HEK293 (cell line): ENCODE data around the gene MCTP1.

Experiments
- CTCF ChIA-PET: fragments of 350-600 bp; formaldehyde crosslinking; extraction: SDS; loops from one replicate; lab custom pipeline; 2021; ENCODE audit warnings: antibody characterized with exemption; lab: Yijun Ruan, JAX
- POLR2A ChIA-PET: fragments of 300-600 bp; formaldehyde crosslinking; extraction: SDS; loops from one replicate; lab custom pipeline; 2020; ENCODE audit warnings: antibody characterized with exemption, inconsistent platforms; lab: Yijun Ruan, JAX
- H3K27ac ChIP-seq: fragments of 200-500 bp; sonication (Bioruptor generic); 2 replicates; pipeline ENCODE4 v1.5.1; 2014; ENCODE audit warnings: low read depth, low read length, control low read depth, inconsistent platforms; ENCODE audit errors: extremely low read depth
- H3K36me3 ChIP-seq, 2 experiments: fragments of 200-500 bp in 1 of 2; sonication (Bioruptor generic) in 1 of 2; 1 replicate in 1 of 2; 2 replicates in 1 of 2; pipeline ENCODE4 v1.5.1; 2014 to 2017; ENCODE audit warnings: inconsistent platforms in 2 of 2, low read length in 2 of 2; ENCODE audit not compliant: control insufficient read depth in 2 of 2, insufficient read depth in 1 of 2
- H3K4me1 ChIP-seq: fragments of 200-500 bp; sonication (Bioruptor generic); 2 replicates; pipeline ENCODE4 v1.5.1; 2014; ENCODE audit warnings: mild to moderate bottlenecking, low read length, inconsistent platforms; ENCODE audit not compliant: control insufficient read depth, insufficient read depth
- H3K4me3 ChIP-seq: 2 replicates; pipeline ENCODE4 v1.5.1; 2011; ENCODE audit warnings: low read depth, mild to moderate bottlenecking, control low read depth, low read length, moderate library complexity
- H3K9me3 ChIP-seq: fragments of 200-500 bp; sonication (Bioruptor generic); 2 replicates; pipeline ENCODE4 v1.5.1; 2014; ENCODE audit warnings: low read depth, low read length, inconsistent platforms; ENCODE audit not compliant: control insufficient read depth, insufficient read depth
- KLF9 ChIP-seq: fragments of 450-650 bp; formaldehyde crosslinking; IDR thresholded peaks from 2 replicates; pipeline ENCODE4 v1.5.1; 2016; ENCODE audit warnings: missing biosample characterization, missing genetic modification characterization, low read depth
- SALL2 ChIP-seq: fragments of 450-650 bp; formaldehyde crosslinking; IDR thresholded peaks from 2 replicates; pipeline ENCODE4 v1.5.0; 2017; ENCODE audit warnings: missing biosample characterization, mild to moderate bottlenecking, missing genetic modification characterization, borderline replicate concordance
- ZBTB21 ChIP-seq: fragments of 450-650 bp; formaldehyde crosslinking; IDR thresholded peaks from 2 replicates; pipeline ENCODE4 v1.5.1; 2017; ENCODE audit warnings: missing biosample characterization, missing genetic modification characterization
- ZBTB7A ChIP-seq: fragments of 450-650 bp; formaldehyde crosslinking; IDR thresholded peaks from 2 replicates; pipeline ENCODE4 v1.5.1; 2016; ENCODE audit warnings: low read depth, missing biosample characterization, missing genetic modification characterization
- ZFHX2 ChIP-seq: fragments of 450-650 bp; formaldehyde crosslinking; conservative IDR thresholded peaks from 2 replicates; pipeline ENCODE4 v1.5.1; 2016; ENCODE audit warnings: missing biosample characterization, missing genetic modification characterization
- ZFP37 ChIP-seq: fragments of 450-650 bp; formaldehyde crosslinking; IDR thresholded peaks from 2 replicates; pipeline ENCODE4 v1.5.1; 2016; ENCODE audit warnings: missing biosample characterization, missing genetic modification characterization
- ZIC2 ChIP-seq: fragments of 450-650 bp; formaldehyde crosslinking; IDR thresholded peaks from 2 replicates; pipeline ENCODE4 v1.5.1; 2016; ENCODE audit warnings: missing biosample characterization, missing genetic modification characterization
- ZNF214 ChIP-seq: fragments of 450-650 bp; formaldehyde crosslinking; IDR thresholded peaks from 2 replicates; pipeline ENCODE4 v1.5.1; 2017; ENCODE audit warnings: missing biosample characterization, mild to moderate bottlenecking, missing genetic modification characterization, borderline replicate concordance
- ZNF311 ChIP-seq: fragments of 450-650 bp; formaldehyde crosslinking; IDR thresholded peaks from 2 replicates; pipeline ENCODE4 v1.5.1; 2017; ENCODE audit warnings: missing biosample characterization, missing genetic modification characterization, borderline replicate concordance
- ZNF324 ChIP-seq: fragments of 450-650 bp; formaldehyde crosslinking; IDR thresholded peaks from 2 replicates; pipeline ENCODE4 v1.5.1; 2016; ENCODE audit warnings: missing biosample characterization, missing genetic modification characterization
- ZNF335 ChIP-seq: fragments of 450-650 bp; formaldehyde crosslinking; conservative IDR thresholded peaks from 2 replicates; pipeline ENCODE4 v1.5.1; 2016; ENCODE audit warnings: missing biosample characterization, missing genetic modification characterization
- ZNF350 ChIP-seq: fragments of 450-650 bp; formaldehyde crosslinking; IDR thresholded peaks from 2 replicates; pipeline ENCODE4 v1.5.0; 2017; ENCODE audit warnings: missing biosample characterization, mild to moderate bottlenecking, missing genetic modification characterization
- ZNF426 ChIP-seq: fragments of 450-650 bp; formaldehyde crosslinking; IDR thresholded peaks from 2 replicates; pipeline ENCODE4 v1.5.1; 2017; ENCODE audit warnings: missing biosample characterization, missing genetic modification characterization, mild to moderate bottlenecking, inconsistent platforms, moderate library complexity
- ZNF558 ChIP-seq: fragments of 450-650 bp; formaldehyde crosslinking; IDR thresholded peaks from 2 replicates; pipeline ENCODE4 v1.5.1; 2016; ENCODE audit warnings: missing biosample characterization, missing genetic modification characterization
- ZNF596 ChIP-seq: fragments of 450-650 bp; IDR thresholded peaks from 2 replicates; pipeline ENCODE4 v1.5.0; 2018; ENCODE audit warnings: missing biosample characterization, mild to moderate bottlenecking, missing genetic modification characterization, moderate library complexity
- ZNF626 ChIP-seq: fragments of 450-650 bp; sonication (Bioruptor Pico); formaldehyde crosslinking; IDR thresholded peaks from 2 replicates; pipeline ENCODE4 v1.5.1; 2018; ENCODE audit warnings: missing biosample characterization, missing genetic modification characterization, inconsistent platforms
- ZNF654 ChIP-seq: fragments of 450-650 bp; formaldehyde crosslinking; IDR thresholded peaks from 2 replicates; pipeline ENCODE4 v1.5.1; 2016; ENCODE audit warnings: low read depth, missing biosample characterization, missing genetic modification characterization
- ZNF701 ChIP-seq: fragments of 450-650 bp; formaldehyde crosslinking; IDR thresholded peaks from 2 replicates; pipeline ENCODE4 v1.5.1; 2016; ENCODE audit warnings: missing biosample characterization, missing genetic modification characterization
- ZNF785 ChIP-seq: fragments of 450-650 bp; formaldehyde crosslinking; IDR thresholded peaks from 2 replicates; pipeline ENCODE4 v1.5.1; 2016; ENCODE audit warnings: missing biosample characterization, missing genetic modification characterization
- TF ChIP-seq, protein P1 (sequence below): fragments of 450-650 bp; formaldehyde crosslinking; IDR thresholded peaks from 2 replicates; pipeline ENCODE4 v1.5.1; 2016; ENCODE audit warnings: missing biosample characterization, missing genetic modification characterization
- TF ChIP-seq, protein P2 (sequence below): fragments of 450-650 bp; formaldehyde crosslinking; IDR thresholded peaks from 2 replicates; pipeline ENCODE4 v1.5.1; 2016; ENCODE audit warnings: missing biosample characterization, missing genetic modification characterization
- TF ChIP-seq, protein P3 (sequence below): fragments of 450-650 bp; formaldehyde crosslinking; IDR thresholded peaks from 2 replicates; pipeline ENCODE4 v1.5.1; 2016; ENCODE audit warnings: missing biosample characterization, missing genetic modification characterization

The MCTP1 gene

DNA sequence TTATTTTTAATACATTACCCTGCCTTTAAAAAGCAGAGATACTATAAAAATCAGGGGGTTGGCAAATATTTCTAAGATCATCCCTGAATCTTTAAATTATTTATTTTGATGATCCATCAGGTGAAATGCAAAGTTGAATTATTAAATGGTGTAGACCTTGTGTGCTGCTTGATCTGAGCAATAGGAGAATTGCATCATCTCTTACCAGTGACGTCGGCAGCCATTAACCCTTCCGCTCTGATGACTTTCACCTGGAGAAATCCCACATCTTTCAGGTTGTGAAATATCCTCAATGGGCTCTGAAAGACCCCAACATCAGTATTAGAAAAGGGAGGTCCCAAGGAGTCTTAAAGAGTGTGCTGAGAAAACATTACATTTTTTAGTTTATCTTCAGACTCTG is 396.2 kb downstream of the MCTP1 start:
- TF ChIP-seq ZFHX2 (tag by site-specific recombination) (no peak), ZNF785 (tag by site-specific recombination) (no peak), ZNF596 (tag by site-specific recombination) (no peak), ZBTB21 (peak; percentile 45; the same call in 1 of the 2 replicates), ZNF335 (tag by site-specific recombination) (no peak), ZNF324 (tag by site-specific recombination) (no peak)
- TF ChIP-seq, protein P1, sequence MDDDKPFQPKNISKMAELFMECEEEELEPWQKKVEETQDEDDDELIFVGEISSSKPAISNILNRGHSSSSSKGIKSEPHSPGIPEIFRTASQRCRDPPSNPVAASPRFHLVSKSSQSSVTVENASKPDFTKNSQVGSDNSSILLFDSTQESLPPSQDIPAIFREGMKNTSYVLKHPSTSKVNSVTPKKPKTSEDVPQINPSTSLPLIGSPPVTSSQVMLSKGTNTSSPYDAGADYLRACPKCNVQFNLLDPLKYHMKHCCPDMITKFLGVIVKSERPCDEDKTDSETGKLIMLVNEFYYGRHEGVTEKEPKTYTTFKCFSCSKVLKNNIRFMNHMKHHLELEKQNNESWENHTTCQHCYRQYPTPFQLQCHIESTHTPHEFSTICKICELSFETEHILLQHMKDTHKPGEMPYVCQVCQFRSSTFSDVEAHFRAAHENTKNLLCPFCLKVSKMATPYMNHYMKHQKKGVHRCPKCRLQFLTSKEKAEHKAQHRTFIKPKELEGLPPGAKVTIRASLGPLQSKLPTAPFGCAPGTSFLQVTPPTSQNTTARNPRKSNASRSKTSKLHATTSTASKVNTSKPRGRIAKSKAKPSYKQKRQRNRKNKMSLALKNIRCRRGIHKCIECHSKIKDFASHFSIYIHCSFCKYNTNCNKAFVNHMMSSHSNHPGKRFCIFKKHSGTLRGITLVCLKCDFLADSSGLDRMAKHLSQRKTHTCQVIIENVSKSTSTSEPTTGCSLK (tag by site-specific recombination) = no peak
- Histone ChIP-seq H3K9me3 (no peaks in the 10 kb centered on the region), H3K27ac (no peak overlapping the region), H3K4me1 (0 out of 2 replicates have a peak, but pooled peaks cover 3% of the 10 kb centered on the region), H3K4me3 (no peak overlapping the region), H3K36me3 (no peaks in the 10 kb centered on the region)
- POLR2A ChIA-PET = no interaction called here
- CTCF ChIA-PET = interaction anchor here (1.0 kb wide), 1 partner anchor 153 kb away, joined by 3 read pairs; no protein-coding TSS in a partner anchor

DNA sequence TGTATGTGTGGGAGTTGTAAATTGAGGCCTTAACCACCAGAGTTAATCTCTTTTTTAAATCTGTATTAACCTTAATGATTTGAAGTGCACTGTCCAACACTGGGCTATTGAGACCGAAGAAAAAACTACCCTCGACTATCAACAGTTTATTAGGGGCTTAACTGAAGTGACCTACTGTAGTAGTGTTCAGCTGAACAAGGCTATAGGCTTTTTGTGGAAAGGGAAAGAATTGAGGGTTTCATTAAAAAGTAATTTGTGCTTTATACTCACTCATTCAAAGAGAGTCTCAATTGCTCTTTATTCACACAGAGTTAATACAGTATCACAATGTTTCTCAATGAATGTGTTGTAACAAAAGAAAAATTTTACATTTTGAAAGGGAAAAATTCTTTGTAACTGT is 399.0 kb downstream of the MCTP1 start:
- Histone ChIP-seq H3K27ac (no peak overlapping the region), H3K4me3 (no peak overlapping the region), H3K36me3 (no peaks in the 10 kb centered on the region), H3K4me1 (0 out of 2 replicates have a peak, but pooled peaks cover 2% of the 10 kb centered on the region), H3K9me3 (no peaks in the 10 kb centered on the region)
- ChIA-PET CTCF (interaction anchor here (0.6 kb wide), 1 partner anchor 22 kb away, joined by 3 read pairs; no protein-coding TSS in a partner anchor), POLR2A (interaction anchor here (0.6 kb wide), 1 partner anchor 55 kb away, joined by 3 read pairs; no protein-coding TSS in a partner anchor)
- no peak for TF ChIP-seq ZNF701 (tag by site-specific recombination)
- no peak for TF ChIP-seq ZNF350
- no peak for TF ChIP-seq ZNF311 (tag by site-specific recombination)
- TF ChIP-seq ZNF214 (tag by site-specific recombination) = no peak
- TF ChIP-seq ZBTB7A (tag by site-specific recombination) = no peak
- TF ChIP-seq ZNF654 (tag by site-specific recombination) = no peak
- TF ChIP-seq ZNF426 (tag by site-specific recombination) = no peak
- no peak for TF ChIP-seq ZFP37 (tag by site-specific recombination)
- no peak for TF ChIP-seq ZIC2 (tag by site-specific recombination)
- no peak for TF ChIP-seq ZNF626 (tag by site-specific recombination)
- TF ChIP-seq SALL2 (tag by site-specific recombination) = no peak

DNA sequence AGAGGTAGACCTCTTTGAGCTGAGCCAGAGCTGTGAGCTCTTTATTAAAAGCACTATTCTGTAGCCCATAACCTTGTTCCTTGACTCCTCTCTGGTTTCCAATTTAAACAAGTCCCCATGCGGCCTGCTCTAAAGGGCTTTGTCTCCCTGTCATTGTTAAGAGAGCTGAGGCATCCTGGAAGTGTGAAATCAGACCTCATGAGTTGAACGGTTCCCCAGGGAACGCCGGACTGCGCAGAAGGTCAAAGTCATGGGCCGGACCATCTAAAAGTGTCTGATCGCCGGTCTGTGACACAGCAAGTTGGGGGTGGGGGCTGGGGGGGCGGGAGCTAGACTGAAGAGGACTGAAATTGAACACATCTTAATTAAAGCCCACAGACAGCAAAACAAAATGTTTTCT is 400.6 kb downstream of the MCTP1 start:
- TF ChIP-seq, protein P2, sequence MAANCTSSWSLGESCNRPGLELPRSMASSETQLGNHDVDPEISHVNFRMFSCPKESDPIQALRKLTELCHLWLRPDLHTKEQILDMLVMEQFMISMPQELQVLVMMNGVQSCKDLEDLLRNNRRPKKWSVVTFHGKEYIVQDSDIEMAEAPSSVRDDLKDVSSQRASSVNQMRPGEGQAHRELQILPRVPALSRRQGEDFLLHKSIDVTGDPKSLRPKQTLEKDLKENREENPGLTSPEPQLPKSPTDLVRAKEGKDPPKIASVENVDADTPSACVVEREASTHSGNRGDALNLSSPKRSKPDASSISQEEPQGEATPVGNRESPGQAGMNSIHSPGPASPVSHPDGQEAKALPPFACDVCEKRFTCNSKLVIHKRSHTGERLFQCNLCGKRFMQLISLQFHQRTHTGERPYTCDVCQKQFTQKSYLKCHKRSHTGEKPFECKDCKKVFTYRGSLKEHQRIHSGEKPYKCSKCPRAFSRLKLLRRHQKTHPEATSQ = no peak
- TF ChIP-seq KLF9 (tag by site-specific recombination) = no peak
- TF ChIP-seq, protein P3, sequence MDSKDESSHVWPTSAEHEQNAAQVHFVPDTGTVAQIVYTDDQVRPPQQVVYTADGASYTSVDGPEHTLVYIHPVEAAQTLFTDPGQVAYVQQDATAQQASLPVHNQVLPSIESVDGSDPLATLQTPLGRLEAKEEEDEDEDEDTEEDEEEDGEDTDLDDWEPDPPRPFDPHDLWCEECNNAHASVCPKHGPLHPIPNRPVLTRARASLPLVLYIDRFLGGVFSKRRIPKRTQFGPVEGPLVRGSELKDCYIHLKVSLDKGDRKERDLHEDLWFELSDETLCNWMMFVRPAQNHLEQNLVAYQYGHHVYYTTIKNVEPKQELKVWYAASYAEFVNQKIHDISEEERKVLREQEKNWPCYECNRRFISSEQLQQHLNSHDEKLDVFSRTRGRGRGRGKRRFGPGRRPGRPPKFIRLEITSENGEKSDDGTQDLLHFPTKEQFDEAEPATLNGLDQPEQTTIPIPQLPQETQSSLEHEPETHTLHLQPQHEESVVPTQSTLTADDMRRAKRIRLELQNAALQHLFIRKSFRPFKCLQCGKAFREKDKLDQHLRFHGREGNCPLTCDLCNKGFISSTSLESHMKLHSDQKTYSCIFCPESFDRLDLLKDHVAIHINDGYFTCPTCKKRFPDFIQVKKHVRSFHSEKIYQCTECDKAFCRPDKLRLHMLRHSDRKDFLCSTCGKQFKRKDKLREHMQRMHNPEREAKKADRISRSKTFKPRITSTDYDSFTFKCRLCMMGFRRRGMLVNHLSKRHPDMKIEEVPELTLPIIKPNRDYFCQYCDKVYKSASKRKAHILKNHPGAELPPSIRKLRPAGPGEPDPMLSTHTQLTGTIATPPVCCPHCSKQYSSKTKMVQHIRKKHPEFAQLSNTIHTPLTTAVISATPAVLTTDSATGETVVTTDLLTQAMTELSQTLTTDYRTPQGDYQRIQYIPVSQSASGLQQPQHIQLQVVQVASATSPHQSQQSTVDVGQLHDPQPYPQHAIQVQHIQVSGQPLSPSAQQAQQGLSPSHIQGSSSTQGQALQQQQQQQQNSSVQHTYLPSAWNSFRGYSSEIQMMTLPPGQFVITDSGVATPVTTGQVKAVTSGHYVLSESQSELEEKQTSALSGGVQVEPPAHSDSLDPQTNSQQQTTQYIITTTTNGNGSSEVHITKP = no peak
- no peak for TF ChIP-seq ZNF558 (tag by site-specific recombination)
- Histone ChIP-seq H3K36me3 (no peaks in the 10 kb centered on the region), H3K9me3 (no peaks in the 10 kb centered on the region), H3K4me1 (no peaks in the 10 kb centered on the region), H3K4me3 (no peak overlapping the region), H3K27ac (no peak overlapping the region)
- POLR2A ChIA-PET = no interaction called here
- CTCF ChIA-PET = interaction anchor here (2.0 kb wide), 1 partner anchor 9 kb away, joined by 8 read pairs; no protein-coding TSS in a partner anchor
